Peyer's patch (tissue), 4 donors: ENCODE results near the gene OR9Q1. TPM values are rescaled to one million over a fixed set of nuclear protein-coding genes. Genes with fewer than 3 reads are reported as not detected.

Experiments used
- DNase-seq, 3 donors: peaks; one replicate each; pipeline ENCODE4 v3.0.0-alpha.2; 2017 to 2019
- H3K27ac ChIP-seq, 4 donors: fragments of 200-600 bp; sonication (generic); one replicate each; pipeline ENCODE4 v1.5.1; 2016 to 2019
- H3K27me3 ChIP-seq, 2 donors: fragments of 200-600 bp; sonication (generic); one replicate each; pipeline ENCODE4 v1.5.1; 2019
- H3K36me3 ChIP-seq, 3 donors: fragments of 200-600 bp; sonication (generic); one replicate each; pipeline ENCODE4 v1.5.1; 2016 to 2019
- H3K4me1 ChIP-seq, 4 donors: fragments of 200-600 bp; sonication (generic); one replicate each; pipeline ENCODE4 v1.5.1; 2016 to 2019
- H3K4me3 ChIP-seq, 4 donors: fragments of 200-600 bp; sonication (generic); 1 replicate in 3 of 4; 2 replicates in 1 of 4; pipeline ENCODE4 v1.5.1; 2016 to 2019; ENCODE audit warnings: mild to moderate bottlenecking in 1 of 4
- H3K9me3 ChIP-seq, 4 donors: fragments of 200-600 bp; sonication (generic); one replicate each; pipeline ENCODE4 v1.5.1; 2016 to 2019; ENCODE audit warnings: mild to moderate bottlenecking in 1 of 4
- POLR2A ChIP-seq, 2 donors: fragments of 450-650 bp; IDR thresholded peaks; one replicate each; pipeline ENCODE4 v1.5.1; 2017; ENCODE audit warnings: antibody characterized with exemption in 2 of 2, mild to moderate bottlenecking in 2 of 2, moderate library complexity in 2 of 2
- small RNA-seq, 2 donors: library from RNA; depleted of rRNA; stranded (forward); fragments of <200 nt; gene quantifications; one replicate each; pipeline ENCODE3, GENCODE V24; 2016
- total RNA-seq, 4 donors: library from RNA; depleted of rRNA; stranded (reverse); fragments of >200 nt; gene quantifications; one replicate each; pipeline ENCODE4 v1.1.0, GENCODE V29; 2016
- TF ChIP-seq, protein P1 (sequence below), 6 experiments: fragments of 450-650 bp in 4 of 6; fragments of 200-600 bp in 2 of 6; sonication (generic) in 1 of 6; IDR thresholded peaks; one replicate each; pipeline ENCODE4 v1.5.1; 2017 to 2019; ENCODE audit warnings: antibody characterized with exemption in 6 of 6, mild to moderate bottlenecking in 3 of 6, moderate library complexity in 1 of 6

The OR9Q1 gene
- total RNA-seq, 4 donors from 2014 or later: not detected

DNA sequence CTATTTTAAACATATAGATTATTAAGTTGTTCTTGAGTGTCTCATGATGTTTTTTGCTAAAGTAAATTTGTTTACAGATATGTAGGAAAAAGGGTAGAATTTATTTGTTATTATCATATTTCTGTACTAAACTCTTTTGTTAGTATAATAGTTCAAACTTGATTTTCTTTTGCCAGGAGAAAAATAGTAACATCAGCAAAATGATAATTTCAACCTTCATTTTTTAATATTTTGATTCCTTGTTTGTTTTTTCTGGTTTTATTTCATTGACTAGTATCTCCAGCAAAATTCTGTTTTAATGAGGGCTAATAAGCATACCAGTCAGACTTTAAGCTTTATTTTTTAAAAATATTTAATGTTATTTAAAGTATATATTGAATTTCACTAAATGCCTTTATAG, 192.8 kb downstream of the OR9Q1 start:
- H3K27me3 ChIP-seq: no peaks in the 10 kb centered on the region
- no peaks in the 10 kb centered on the region for H3K4me1 ChIP-seq
- H3K36me3 ChIP-seq: no peaks in the 10 kb centered on the region
- TF ChIP-seq, protein P1, sequence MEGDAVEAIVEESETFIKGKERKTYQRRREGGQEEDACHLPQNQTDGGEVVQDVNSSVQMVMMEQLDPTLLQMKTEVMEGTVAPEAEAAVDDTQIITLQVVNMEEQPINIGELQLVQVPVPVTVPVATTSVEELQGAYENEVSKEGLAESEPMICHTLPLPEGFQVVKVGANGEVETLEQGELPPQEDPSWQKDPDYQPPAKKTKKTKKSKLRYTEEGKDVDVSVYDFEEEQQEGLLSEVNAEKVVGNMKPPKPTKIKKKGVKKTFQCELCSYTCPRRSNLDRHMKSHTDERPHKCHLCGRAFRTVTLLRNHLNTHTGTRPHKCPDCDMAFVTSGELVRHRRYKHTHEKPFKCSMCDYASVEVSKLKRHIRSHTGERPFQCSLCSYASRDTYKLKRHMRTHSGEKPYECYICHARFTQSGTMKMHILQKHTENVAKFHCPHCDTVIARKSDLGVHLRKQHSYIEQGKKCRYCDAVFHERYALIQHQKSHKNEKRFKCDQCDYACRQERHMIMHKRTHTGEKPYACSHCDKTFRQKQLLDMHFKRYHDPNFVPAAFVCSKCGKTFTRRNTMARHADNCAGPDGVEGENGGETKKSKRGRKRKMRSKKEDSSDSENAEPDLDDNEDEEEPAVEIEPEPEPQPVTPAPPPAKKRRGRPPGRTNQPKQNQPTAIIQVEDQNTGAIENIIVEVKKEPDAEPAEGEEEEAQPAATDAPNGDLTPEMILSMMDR (IDR thresholded peaks at IDR 0.05): no peak
- TF ChIP-seq POLR2A (IDR thresholded peaks at IDR 0.05): no peak
- no peak overlapping the region for H3K27ac ChIP-seq
- no peak overlapping the region for H3K4me3 ChIP-seq
- H3K9me3 ChIP-seq: no peaks in the 10 kb centered on the region
- no peak for DNase-seq

DNA sequence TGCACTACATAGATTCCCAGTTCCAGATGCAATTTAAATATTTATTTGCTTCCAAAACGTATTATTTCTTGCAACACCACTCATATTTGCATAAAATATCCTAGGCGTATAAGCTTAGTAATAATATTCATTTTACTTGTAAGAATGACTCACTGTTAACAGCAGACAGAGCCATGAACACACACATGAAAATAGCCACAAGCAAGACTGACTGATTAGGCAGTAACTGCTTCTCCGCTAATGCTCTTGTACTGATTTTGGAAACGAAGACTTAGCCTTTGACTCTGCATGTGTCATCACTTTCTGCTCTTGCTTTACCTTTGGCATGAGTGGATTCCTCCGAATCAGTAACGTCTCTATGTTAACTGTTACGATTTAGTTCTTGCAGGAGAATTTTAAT, 199.0 kb downstream of the OR9Q1 start:
- Histone ChIP-seq H3K4me3 (no peak overlapping the region), H3K27ac (no peak overlapping the region), H3K9me3 (no peaks in the 10 kb centered on the region), H3K36me3 (no peaks in the 10 kb centered on the region), H3K4me1 (no peaks in the 10 kb centered on the region), H3K27me3 (no peaks in the 10 kb centered on the region)
- TF ChIP-seq, protein P1 (IDR thresholded peaks at IDR 0.05): no peak
- TF ChIP-seq POLR2A (IDR thresholded peaks at IDR 0.05): no peak
- no peak for DNase-seq

DNA sequence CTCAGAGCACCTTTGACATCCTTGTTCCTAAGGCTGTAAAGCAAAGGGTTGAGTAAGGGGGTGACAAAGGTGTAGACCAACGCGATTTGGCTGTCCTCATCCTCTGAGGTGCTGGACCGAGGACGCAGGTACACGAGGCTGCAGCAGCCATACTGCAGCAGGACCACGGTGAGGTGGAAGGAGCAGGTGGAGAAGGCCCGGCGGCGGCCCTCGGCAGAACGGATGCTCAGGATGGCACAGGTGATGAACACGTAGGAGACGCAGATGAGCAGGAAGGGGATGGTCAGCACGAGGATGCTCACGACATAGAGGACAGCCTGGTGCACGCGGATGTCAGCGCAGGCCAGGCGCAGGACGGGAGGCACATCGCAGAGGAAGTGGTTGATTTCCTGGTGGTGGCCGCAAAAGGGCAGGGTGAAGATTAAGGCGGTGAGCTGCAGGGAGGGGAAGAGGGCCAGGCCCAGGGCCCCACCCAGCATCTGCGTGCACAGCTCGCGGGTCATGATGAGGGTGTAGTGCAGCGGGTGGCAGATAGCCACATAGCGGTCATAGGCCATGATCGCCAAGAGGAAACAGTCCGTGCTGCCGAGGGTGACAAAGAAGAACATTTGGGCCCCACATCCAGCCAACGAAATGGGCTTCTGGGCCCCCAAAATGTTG, 204.4 kb downstream of the OR9Q1 start:
- TF ChIP-seq, protein P1 (IDR thresholded peaks at IDR 0.05): no peak
- TF ChIP-seq POLR2A (IDR thresholded peaks at IDR 0.05): no peak
- H3K4me1 ChIP-seq: no peaks in the 10 kb centered on the region

More for the DNA sequence above, 204.4 kb downstream of the OR9Q1 start:
- Histone ChIP-seq H3K9me3 (no peaks in the 10 kb centered on the region), H3K27me3 (no peaks in the 10 kb centered on the region), H3K36me3 (no peaks in the 10 kb centered on the region), H3K4me3 (no peak overlapping the region), H3K27ac (no peak overlapping the region)
- DNase-seq: no peak

Small RNA genes within 50 kb of the gene (small RNA-seq; reads per million reads assigned to genes)
- 0 reads per million in 2 donors for gene RNU6-899P

Other genes with a start within 250 kb of the OR9Q1 start
- gene OR6Q1, start 7.1 kb downstream of the OR9Q1 start, total RNA-seq: not detected
- not detected for gene OR9I1, start 101.6 kb downstream of the OR9Q1 start, total RNA-seq
- not detected for gene OR9Q2, start 165.2 kb downstream of the OR9Q1 start, total RNA-seq
- not detected for gene OR1S2, start 180.3 kb downstream of the OR9Q1 start, total RNA-seq
- not detected for gene OR1S1, start 188.8 kb downstream of the OR9Q1 start, total RNA-seq
- gene OR10Q1, start 205.0 kb downstream of the OR9Q1 start, total RNA-seq: not detected
- gene OR10W1, start 244.4 kb downstream of the OR9Q1 start, total RNA-seq: not detected